Neural cell (in vitro differentiated cells): ENCODE data around the gene NTRK1. TPM values are rescaled to one million over a fixed set of nuclear protein-coding genes. Genes with fewer than 3 reads are reported as not detected.

Experiments used
- H2AFZ ChIP-seq: fragments of 200-600, 300-800 bp; sonication (generic), shearing (Covaris generic); 2 replicates; pipeline ENCODE4 v1.6.0; 2014; ENCODE audit warnings: low read depth, mild to moderate bottlenecking, antibody characterized with exemption, low read length, moderate library complexity
- H3F3A ChIP-seq: fragments of 200-600 bp; shearing (Covaris generic); 2 replicates; pipeline ENCODE4 v1.6.1; 2016; ENCODE audit warnings: mild to moderate bottlenecking, moderate library complexity, mixed read lengths, antibody characterized with exemption, low read length; ENCODE audit not compliant: insufficient read depth, poor library complexity, severe bottlenecking
- H3K27ac ChIP-seq: fragments of 200-600, 300-800 bp; sonication (generic), shearing (Covaris generic); 2 replicates; pipeline ENCODE4 v1.5.1; 2014; ENCODE audit warnings: mild to moderate bottlenecking, low read length, moderate library complexity
- H3K27me3 ChIP-seq: fragments of 300-800, 200-600 bp; sonication (generic), shearing (Covaris generic); 2 replicates; pipeline ENCODE4 v1.6.0; 2014; ENCODE audit warnings: mild to moderate bottlenecking, low read depth, low read length, moderate library complexity; ENCODE audit not compliant: insufficient read depth
- H3K36me3 ChIP-seq: fragments of 300-800, 200-600 bp; sonication (generic), shearing (Covaris generic); 2 replicates; pipeline ENCODE4 v1.5.1; 2014; ENCODE audit warnings: mild to moderate bottlenecking, antibody characterized with exemption, low read length, moderate library complexity; ENCODE audit not compliant: insufficient read depth
- H3K4me2 ChIP-seq: fragments of 300-800, 200-600 bp; sonication (generic), shearing (Covaris generic); 2 replicates; pipeline ENCODE4 v1.6.0; 2014; ENCODE audit warnings: mild to moderate bottlenecking, low read length
- H3K4me3 ChIP-seq: fragments of 300-800, 200-600 bp; sonication (generic), shearing (Covaris generic); 2 replicates; pipeline ENCODE4 v1.5.1; 2014; ENCODE audit warnings: mild to moderate bottlenecking, low read length, moderate library complexity
- H3K79me2 ChIP-seq: fragments of 200-600 bp; shearing (Covaris generic); replicated peaks from 2 replicates; pipeline ENCODE4 v1.6.0; 2014; ENCODE audit warnings: mild to moderate bottlenecking, low read length, moderate library complexity; ENCODE audit not compliant: insufficient read depth
- H3K9ac ChIP-seq: fragments of 300-800, 200-600 bp; sonication (generic), shearing (Covaris generic); 2 replicates; pipeline ENCODE4 v1.6.1; 2016; ENCODE audit warnings: mild to moderate bottlenecking, low read length, mixed read lengths
- H3K9me2 ChIP-seq: fragments of 200-600 bp; shearing (Covaris generic); 2 replicates; pipeline ENCODE4 v1.6.1; 2016; ENCODE audit warnings: mild to moderate bottlenecking, low read length, mixed read lengths; ENCODE audit not compliant: insufficient read depth
- H3K9me3 ChIP-seq: fragments of 200-600, 300-800 bp; sonication (generic), shearing (Covaris generic); 2 replicates; pipeline ENCODE4 v1.6.1; 2016; ENCODE audit warnings: mild to moderate bottlenecking, mixed run types, low read length, moderate library complexity, mixed read lengths
- H4K20me1 ChIP-seq: fragments of 200-600 bp; shearing (Covaris generic); 2 replicates; pipeline ENCODE4 v1.6.1; 2016; ENCODE audit warnings: mild to moderate bottlenecking, mixed run types; ENCODE audit not compliant: insufficient read depth
- EP300 ChIP-seq: fragments of 450-650 bp; conservative IDR thresholded peaks from 2 replicates; pipeline ENCODE4 v1.6.1; 2014; ENCODE audit warnings: antibody characterized with exemption, mild to moderate bottlenecking, moderate library complexity; ENCODE audit not compliant: poor library complexity, severe bottlenecking
- EZH2 ChIP-seq: fragments of 200-600, 300-800 bp; shearing (Covaris generic), sonication (generic); IDR thresholded peaks from 2 replicates; pipeline ENCODE4 v1.6.1; 2014; ENCODE audit warnings: antibody characterized with exemption, low read length, borderline replicate concordance, mild to moderate bottlenecking; ENCODE audit not compliant: insufficient read depth, poor library complexity, severe bottlenecking
- MXI1 ChIP-seq: fragments of 450-650 bp; conservative IDR thresholded peaks from 2 replicates; pipeline ENCODE4 v1.6.1; 2014; ENCODE audit warnings: antibody characterized with exemption, mild to moderate bottlenecking; ENCODE audit not compliant: poor library complexity, severe bottlenecking
- POLR2AphosphoS5 ChIP-seq: IDR thresholded peaks from 2 replicates; pipeline ENCODE4 v1.6.1; 2012
- RAD21 ChIP-seq: fragments of 450-650 bp; conservative IDR thresholded peaks from 2 replicates; pipeline ENCODE4 v1.6.1; 2014; ENCODE audit warnings: antibody characterized with exemption, mild to moderate bottlenecking, moderate library complexity
- SMC3 ChIP-seq: fragments of 450-650 bp; conservative IDR thresholded peaks from 2 replicates; pipeline ENCODE4 v1.6.1; 2014; ENCODE audit warnings: antibody characterized with exemption, mild to moderate bottlenecking, moderate library complexity; ENCODE audit not compliant: poor library complexity
- TAF1 ChIP-seq: IDR thresholded peaks from 2 replicates; pipeline ENCODE4 v1.6.1; 2012; ENCODE audit warnings: low read depth
- polyA plus RNA-seq: library from polyadenylated mRNA; depleted of rRNA; stranded (reverse); fragments of >200 nt; gene quantifications from 2 replicates; pipeline ENCODE4 v1.2.3, GENCODE V29; 2014
- TF ChIP-seq, protein P1 (sequence below): IDR thresholded peaks from 2 replicates; pipeline ENCODE4 v1.6.1; 2012; ENCODE audit warnings: borderline replicate concordance
- TF ChIP-seq, protein P2 (sequence below): fragments of 450-650 bp; IDR thresholded peaks from 2 replicates; pipeline ENCODE4 v1.5.1; 2014; ENCODE audit warnings: antibody characterized with exemption, mild to moderate bottlenecking, moderate library complexity; ENCODE audit not compliant: poor library complexity, severe bottlenecking

The NTRK1 gene
- polyA plus RNA-seq, 1 donor from 2014 or later, result 4.9 TPM

DNA sequence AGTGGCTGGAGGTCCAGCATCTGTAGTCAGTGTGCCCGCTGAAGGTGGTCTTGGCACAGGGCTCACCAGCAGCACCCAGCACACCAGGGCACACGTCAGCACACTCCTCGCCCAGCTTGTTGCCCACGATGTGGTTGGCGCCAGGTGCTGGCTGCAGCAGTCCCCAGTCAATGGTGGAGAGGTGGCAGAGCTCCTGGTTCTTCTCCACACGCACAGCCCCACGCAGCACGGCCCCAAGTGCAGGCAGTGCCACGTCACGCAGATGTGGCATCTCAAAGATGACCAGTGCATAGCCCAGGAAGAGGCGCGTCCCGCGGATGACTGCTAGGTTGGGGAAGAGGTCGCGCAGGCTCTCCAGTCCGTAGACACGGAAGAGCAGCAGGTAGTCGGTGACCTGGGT, 6.9 kb upstream of the NTRK1 start:
- no peak for TF ChIP-seq EP300
- no peak for TF ChIP-seq MXI1
- TF ChIP-seq, protein P1, sequence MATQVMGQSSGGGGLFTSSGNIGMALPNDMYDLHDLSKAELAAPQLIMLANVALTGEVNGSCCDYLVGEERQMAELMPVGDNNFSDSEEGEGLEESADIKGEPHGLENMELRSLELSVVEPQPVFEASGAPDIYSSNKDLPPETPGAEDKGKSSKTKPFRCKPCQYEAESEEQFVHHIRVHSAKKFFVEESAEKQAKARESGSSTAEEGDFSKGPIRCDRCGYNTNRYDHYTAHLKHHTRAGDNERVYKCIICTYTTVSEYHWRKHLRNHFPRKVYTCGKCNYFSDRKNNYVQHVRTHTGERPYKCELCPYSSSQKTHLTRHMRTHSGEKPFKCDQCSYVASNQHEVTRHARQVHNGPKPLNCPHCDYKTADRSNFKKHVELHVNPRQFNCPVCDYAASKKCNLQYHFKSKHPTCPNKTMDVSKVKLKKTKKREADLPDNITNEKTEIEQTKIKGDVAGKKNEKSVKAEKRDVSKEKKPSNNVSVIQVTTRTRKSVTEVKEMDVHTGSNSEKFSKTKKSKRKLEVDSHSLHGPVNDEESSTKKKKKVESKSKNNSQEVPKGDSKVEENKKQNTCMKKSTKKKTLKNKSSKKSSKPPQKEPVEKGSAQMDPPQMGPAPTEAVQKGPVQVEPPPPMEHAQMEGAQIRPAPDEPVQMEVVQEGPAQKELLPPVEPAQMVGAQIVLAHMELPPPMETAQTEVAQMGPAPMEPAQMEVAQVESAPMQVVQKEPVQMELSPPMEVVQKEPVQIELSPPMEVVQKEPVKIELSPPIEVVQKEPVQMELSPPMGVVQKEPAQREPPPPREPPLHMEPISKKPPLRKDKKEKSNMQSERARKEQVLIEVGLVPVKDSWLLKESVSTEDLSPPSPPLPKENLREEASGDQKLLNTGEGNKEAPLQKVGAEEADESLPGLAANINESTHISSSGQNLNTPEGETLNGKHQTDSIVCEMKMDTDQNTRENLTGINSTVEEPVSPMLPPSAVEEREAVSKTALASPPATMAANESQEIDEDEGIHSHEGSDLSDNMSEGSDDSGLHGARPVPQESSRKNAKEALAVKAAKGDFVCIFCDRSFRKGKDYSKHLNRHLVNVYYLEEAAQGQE, result no peak
- TF ChIP-seq SMC3, result no peak
- TF ChIP-seq POLR2AphosphoS5, result no peak
- TF ChIP-seq TAF1, result no peak
- TF ChIP-seq EZH2, result no peak
- TF ChIP-seq RAD21, result no peak
- TF ChIP-seq, protein P2, sequence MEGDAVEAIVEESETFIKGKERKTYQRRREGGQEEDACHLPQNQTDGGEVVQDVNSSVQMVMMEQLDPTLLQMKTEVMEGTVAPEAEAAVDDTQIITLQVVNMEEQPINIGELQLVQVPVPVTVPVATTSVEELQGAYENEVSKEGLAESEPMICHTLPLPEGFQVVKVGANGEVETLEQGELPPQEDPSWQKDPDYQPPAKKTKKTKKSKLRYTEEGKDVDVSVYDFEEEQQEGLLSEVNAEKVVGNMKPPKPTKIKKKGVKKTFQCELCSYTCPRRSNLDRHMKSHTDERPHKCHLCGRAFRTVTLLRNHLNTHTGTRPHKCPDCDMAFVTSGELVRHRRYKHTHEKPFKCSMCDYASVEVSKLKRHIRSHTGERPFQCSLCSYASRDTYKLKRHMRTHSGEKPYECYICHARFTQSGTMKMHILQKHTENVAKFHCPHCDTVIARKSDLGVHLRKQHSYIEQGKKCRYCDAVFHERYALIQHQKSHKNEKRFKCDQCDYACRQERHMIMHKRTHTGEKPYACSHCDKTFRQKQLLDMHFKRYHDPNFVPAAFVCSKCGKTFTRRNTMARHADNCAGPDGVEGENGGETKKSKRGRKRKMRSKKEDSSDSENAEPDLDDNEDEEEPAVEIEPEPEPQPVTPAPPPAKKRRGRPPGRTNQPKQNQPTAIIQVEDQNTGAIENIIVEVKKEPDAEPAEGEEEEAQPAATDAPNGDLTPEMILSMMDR, result no peak

DNA sequence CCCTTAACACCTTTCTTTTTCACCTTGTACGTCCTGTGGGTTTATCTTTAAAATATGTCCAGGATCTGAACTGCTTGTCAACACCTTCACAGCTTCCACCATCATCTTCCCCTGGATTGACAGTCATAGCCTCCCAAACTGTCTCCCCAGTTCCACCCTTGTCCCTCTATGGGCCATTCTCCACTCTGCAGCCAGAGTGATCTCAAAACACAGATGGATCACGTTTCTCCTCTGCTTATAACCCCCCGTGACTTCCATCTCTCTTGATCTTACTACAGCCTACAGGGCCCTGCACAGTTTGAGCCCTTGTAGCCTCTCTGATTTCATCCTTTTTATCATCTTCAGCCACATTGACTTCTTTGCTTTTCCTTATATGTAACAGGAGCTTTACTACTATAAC, 6.0 kb upstream of the NTRK1 start:
- no peaks in the 10 kb centered on the region for H3K36me3 ChIP-seq

More for the DNA sequence above, 6.9 kb upstream of the NTRK1 start:
- Histone ChIP-seq H3K27ac (no peak overlapping the region), H3K79me2 (no peaks in the 10 kb centered on the region), H2AFZ (no peak overlapping the region), H3K9ac (no peak overlapping the region), H3K4me3 (no peak overlapping the region), H3K36me3 (no peaks in the 10 kb centered on the region), H3K27me3 (peaks cover 22% of the 10 kb centered on the region), H3F3A (no peaks in the 10 kb centered on the region), H3K9me3 (no peaks in the 10 kb centered on the region), H3K9me2 (no peaks in the 10 kb centered on the region), H4K20me1 (no peaks in the 10 kb centered on the region), H3K4me2 (no peak overlapping the region)

DNA sequence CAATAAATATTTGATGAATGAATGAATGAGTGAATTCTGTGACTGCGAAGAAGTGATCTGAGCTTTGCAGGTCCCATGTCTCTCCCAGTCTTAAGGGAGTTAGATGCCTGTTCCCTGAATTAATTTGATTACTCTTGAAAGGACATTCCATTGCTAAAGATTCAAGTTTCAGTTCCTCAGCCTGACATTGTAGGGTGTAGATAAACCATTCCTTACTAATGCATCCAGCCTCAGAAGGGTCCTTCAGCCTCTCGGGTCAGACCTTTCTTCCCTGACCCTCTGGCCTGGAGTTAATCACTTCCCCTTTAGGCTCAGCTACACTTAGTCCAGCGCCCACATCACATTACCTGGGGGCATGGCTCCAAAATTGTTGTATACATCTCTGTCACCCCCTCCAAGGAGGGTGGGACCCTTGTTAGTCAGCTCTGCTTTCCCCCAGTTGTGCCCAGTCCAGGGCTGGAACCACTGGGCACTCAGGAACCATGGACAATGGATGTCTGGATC, 4.3 kb upstream of the NTRK1 start:
- no peaks in the 10 kb centered on the region for H3F3A ChIP-seq
- peaks cover 35% of the 10 kb centered on the region for H3K27me3 ChIP-seq
- H3K79me2 ChIP-seq, result no peaks in the 10 kb centered on the region
- H3K4me2 ChIP-seq, result no peak overlapping the region
- H2AFZ ChIP-seq, result no peak overlapping the region
- no peak overlapping the region for H3K9ac ChIP-seq
- H3K9me3 ChIP-seq, result no peaks in the 10 kb centered on the region
- H3K9me2 ChIP-seq, result no peaks in the 10 kb centered on the region
- H4K20me1 ChIP-seq, result no peaks in the 10 kb centered on the region
- H3K4me3 ChIP-seq, result no peak overlapping the region
- no peaks in the 10 kb centered on the region for H3K36me3 ChIP-seq
- no peak overlapping the region for H3K27ac ChIP-seq
- TF ChIP-seq EZH2 (no peak), POLR2AphosphoS5 (no peak), SMC3 (no peak), EP300 (no peak), MXI1 (no peak), RAD21 (no peak), TAF1 (no peak)
- TF ChIP-seq, protein P1, result no peak
- TF ChIP-seq, protein P2, result no peak

More for the DNA sequence above, 6.0 kb upstream of the NTRK1 start:
- Histone ChIP-seq H3K4me2 (no peak overlapping the region), H3K9ac (no peak overlapping the region), H3K27ac (no peak overlapping the region), H3K27me3 (peaks cover 22% of the 10 kb centered on the region), H3K4me3 (no peak overlapping the region), H3K9me3 (no peaks in the 10 kb centered on the region), H3K9me2 (no peaks in the 10 kb centered on the region), H3K79me2 (no peaks in the 10 kb centered on the region), H2AFZ (no peak overlapping the region), H3F3A (no peaks in the 10 kb centered on the region), H4K20me1 (no peaks in the 10 kb centered on the region)
- TF ChIP-seq RAD21, result no peak
